Progenitor cell of endocrine pancreas (in vitro differentiated cells): ENCODE measurements around the gene FLT3LG. TPM values are rescaled to one million over a fixed set of nuclear protein-coding genes. Genes with fewer than 3 reads are reported as not detected.

ENCODE experiments used
- DNase-seq: peaks from one replicate; pipeline ENCODE4 v3.0.0; 2021; ENCODE audit warnings: low spot score; ENCODE audit not compliant: unreplicated experiment
- H3K27ac Mint-ChIP-seq: 2 replicates; pipeline ENCODE4 v1.8.0; 2021; ENCODE audit warnings: mild to moderate bottlenecking, moderate library complexity, mixed read lengths
- H3K27me3 Mint-ChIP-seq: 2 replicates; pipeline ENCODE4 v1.8.0; 2021; ENCODE audit warnings: mixed read lengths
- H3K36me3 Mint-ChIP-seq: 2 replicates; pipeline ENCODE4 v1.8.0; 2022; ENCODE audit warnings: mixed read lengths; ENCODE audit not compliant: insufficient read depth
- H3K4me1 Mint-ChIP-seq: 2 replicates; pipeline ENCODE4 v1.8.0; 2021; ENCODE audit warnings: low read depth, mixed read lengths
- H3K4me3 Mint-ChIP-seq: 2 replicates; pipeline ENCODE4 v1.8.0; 2021; ENCODE audit warnings: low read depth, mild to moderate bottlenecking, moderate library complexity, mixed read lengths
- H3K9me3 Mint-ChIP-seq: 2 replicates; pipeline ENCODE4 v1.8.0; 2021; ENCODE audit warnings: low read depth, mixed read lengths
- CTCF ChIP-seq: fragments of 200-600 bp; sonication (generic); IDR thresholded peaks from one replicate; pipeline ENCODE4 v1.5.0; 2021; ENCODE audit warnings: antibody characterized with exemption, mild to moderate bottlenecking; ENCODE audit not compliant: unreplicated experiment
- long read RNA-seq: library from polyadenylated mRNA; unstranded; transcript quantifications from one replicate; pipeline ENCODE4 v2.0.0, GENCODE V29; 2020
- total RNA-seq: library from RNA; stranded (reverse); gene quantifications from 2 replicates; pipeline ENCODE4 v1.2.1, GENCODE V29; 2021

FLT3LG gene
- total RNA-seq = 0.96 and 1.1 TPM in 2 replicates
- long read RNA-seq = 0 reads

GRCh38 chr19:49473868-49474541 is at the start of gene FLT3LG:
FLT3LG (plus strand) TSS chr19:49474215; CDS start chr19:49474640, 425 bp downstream.
- H3K36me3 Mint-ChIP-seq = peaks cover 1% of the 10 kb centered on the region

GRCh38 chr19:49425178-49425577 is 48.8 kb upstream of the FLT3LG start, which contains the start of gene GFY:
GFY (plus strand) TSS chr19:49425388; CDS start chr19:49426431, 1,043 bp downstream.
- Mint-ChIP-seq H3K9me3 (no peaks in the 10 kb centered on the region), H3K27me3 (peaks cover 93% of the 10 kb centered on the region), H3K27ac (no peak within 1 kb of the TSS), H3K4me3 (no peak within 1 kb of the TSS), H3K36me3 (no peaks in the 10 kb centered on the region), H3K4me1 (peaks cover 12% of the 10 kb centered on the region)
- TF ChIP-seq CTCF = no peak
- no peak for DNase-seq

More at GRCh38 chr19:49473868-49474541, at the start of gene FLT3LG:
- peaks cover 18% of the 10 kb centered on the region for H3K27me3 Mint-ChIP-seq
- H3K9me3 Mint-ChIP-seq = no peaks in the 10 kb centered on the region
- DNase-seq = peak; percentile 55
- H3K27ac Mint-ChIP-seq = no peak within 1 kb of the TSS
- H3K4me1 Mint-ChIP-seq = peaks cover 4% of the 10 kb centered on the region
- peak; percentile 98 for TF ChIP-seq CTCF
- no peak within 1 kb of the TSS for H3K4me3 Mint-ChIP-seq

- Mint-ChIP-seq H3K36me3 (no peaks in the 10 kb centered on the region), H3K27ac (no peak overlapping the region), H3K4me3 (no peak overlapping the region), H3K9me3 (no peaks in the 10 kb centered on the region), H3K4me1 (peaks cover 12% of the 10 kb centered on the region), H3K27me3 (peaks cover 93% of the 10 kb centered on the region)
- no peak for TF ChIP-seq CTCF
- no peak for DNase-seq
Observed at GRCh38 chr19:49425922-49426592, 48.0 kb upstream of the FLT3LG start.

GRCh38 chr19:49427339-49427738 is 46.7 kb upstream of the FLT3LG start:
- Mint-ChIP-seq H3K4me1 (peaks cover 12% of the 10 kb centered on the region), H3K4me3 (no peak overlapping the region), H3K27me3 (peaks cover 89% of the 10 kb centered on the region), H3K36me3 (no peaks in the 10 kb centered on the region), H3K27ac (no peak overlapping the region), H3K9me3 (no peaks in the 10 kb centered on the region)
- TF ChIP-seq CTCF = no peak
- DNase-seq = no peak

- Mint-ChIP-seq H3K4me3 (peak overlapping the region; percentile 39), H3K27ac (no peak overlapping the region), H3K9me3 (no peaks in the 10 kb centered on the region), H3K36me3 (no peaks in the 10 kb centered on the region), H3K4me1 (peaks cover 12% of the 10 kb centered on the region), H3K27me3 (peaks cover 90% of the 10 kb centered on the region)
- DNase-seq = no peak
- TF ChIP-seq CTCF = no peak
Observed at GRCh38 chr19:49427855-49428546, 46.0 kb upstream of the FLT3LG start.
